GM18951 (cell line): ENCODE data around the gene HS3ST3B1.

ENCODE experiments used
- POLR2A ChIP-seq: IDR thresholded peaks from 4 replicates; pipeline ENCODE4 v1.6.1; 2011; ENCODE audit warnings: mild to moderate bottlenecking; ENCODE audit not compliant: insufficient read length, insufficient read depth; ENCODE audit errors: extremely low read depth
- in situ Hi-C: fragments of 300-500 bp; cut with MboI; formaldehyde crosslinking; loops from one replicate; pipeline ENCODE4 v1.12.0; 2022; ENCODE audit warnings: low sequenced_read_pairs, mixed read lengths, inconsistent platforms; ENCODE audit not compliant: unreplicated experiment

The HS3ST3B1 gene

GRCh38 chr17:14320098-14320497 lies 19.2 kb downstream of the HS3ST3B1 start:
- TF ChIP-seq POLR2A = no peak
- in situ Hi-C loops = loop anchor here (25.0 kb wide), 1 partner anchor 733 kb away; no protein-coding TSS in a partner anchor

DNA sequence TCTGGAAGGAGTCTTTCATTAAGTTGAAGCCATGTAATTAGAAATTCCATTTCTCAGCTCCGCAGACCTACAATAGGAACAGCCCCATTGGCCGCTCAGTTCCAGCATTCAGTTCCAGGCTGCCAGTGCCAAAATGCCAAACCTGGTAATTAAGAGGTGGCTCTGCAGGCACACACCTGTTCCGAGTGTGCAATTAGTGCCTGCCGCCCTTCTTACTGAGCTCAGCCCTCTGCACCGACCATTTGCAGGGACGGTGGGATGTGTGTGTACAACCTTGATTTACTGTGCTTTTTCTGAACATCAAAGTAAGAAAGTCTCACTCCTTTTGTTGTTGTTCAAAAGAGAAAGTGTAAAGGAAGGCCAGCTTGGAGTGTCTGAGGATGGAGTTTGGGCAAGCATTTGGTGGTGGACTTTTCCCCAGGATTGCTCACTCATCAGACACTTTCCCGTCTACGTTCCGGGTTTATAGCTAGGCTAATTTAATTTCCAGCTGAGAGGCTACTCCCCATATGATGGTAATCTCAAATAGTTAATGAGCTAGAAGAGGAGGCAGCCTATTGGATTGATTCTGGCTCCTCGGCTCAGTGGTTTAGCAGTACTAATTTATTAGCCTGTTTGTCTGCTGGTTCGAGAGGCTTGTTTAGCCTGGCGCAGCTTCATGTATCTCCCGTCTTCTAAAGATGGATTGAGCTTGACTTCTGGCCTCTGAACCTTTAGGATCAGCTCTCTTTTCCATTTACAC lies 20.0 kb downstream of the HS3ST3B1 start:
- in situ Hi-C loops = loop anchor here (25.0 kb wide), 1 partner anchor 734 kb away; no protein-coding TSS in a partner anchor
- no peak for TF ChIP-seq POLR2A

GRCh38 chr17:14321476-14321949 lies 20.6 kb downstream of the HS3ST3B1 start:
- in situ Hi-C loops = loop anchor here (25.0 kb wide), 1 partner anchor 734 kb away; no protein-coding TSS in a partner anchor
- TF ChIP-seq POLR2A = no peak

DNA sequence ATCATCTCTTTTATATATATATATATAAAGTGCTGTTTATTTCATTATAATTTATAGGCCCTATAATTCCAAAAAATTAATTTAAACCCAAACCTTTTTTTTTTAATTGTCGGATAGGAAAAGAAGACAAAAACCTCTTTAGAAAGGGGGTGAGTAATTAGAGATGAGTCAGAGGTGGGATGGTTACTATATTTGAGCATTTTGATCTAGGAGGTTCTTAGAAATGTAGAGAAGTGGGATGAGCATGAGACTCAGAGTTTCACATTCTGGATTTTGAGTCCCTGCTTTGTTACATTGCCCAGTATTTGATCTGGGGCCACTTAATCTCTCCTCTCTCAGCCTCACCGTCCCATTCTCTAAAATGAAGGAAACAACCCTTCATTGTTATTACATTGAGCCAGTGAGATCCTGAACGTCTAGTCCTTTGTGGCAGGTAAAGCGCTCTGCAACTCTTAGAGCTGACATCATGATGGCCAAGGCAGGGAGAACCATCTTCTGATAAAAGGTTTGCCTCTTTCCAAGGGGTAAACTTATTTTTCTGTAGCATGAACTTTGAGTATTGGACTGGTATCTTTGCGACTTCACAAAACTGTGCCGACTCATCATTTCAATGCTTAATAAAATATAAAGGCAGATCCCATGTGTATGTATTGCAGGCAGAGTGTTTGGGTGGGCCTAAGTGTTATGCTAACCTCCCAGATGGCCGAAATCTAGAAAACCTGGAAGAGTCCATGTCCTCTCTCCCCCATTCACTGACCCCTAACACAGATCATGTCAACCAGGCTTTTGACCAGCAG lies 21.3 kb downstream of the HS3ST3B1 start:
- in situ Hi-C loops = loop anchor here (25.0 kb wide), 1 partner anchor 735 kb away; no protein-coding TSS in a partner anchor
- no peak for TF ChIP-seq POLR2A

DNA sequence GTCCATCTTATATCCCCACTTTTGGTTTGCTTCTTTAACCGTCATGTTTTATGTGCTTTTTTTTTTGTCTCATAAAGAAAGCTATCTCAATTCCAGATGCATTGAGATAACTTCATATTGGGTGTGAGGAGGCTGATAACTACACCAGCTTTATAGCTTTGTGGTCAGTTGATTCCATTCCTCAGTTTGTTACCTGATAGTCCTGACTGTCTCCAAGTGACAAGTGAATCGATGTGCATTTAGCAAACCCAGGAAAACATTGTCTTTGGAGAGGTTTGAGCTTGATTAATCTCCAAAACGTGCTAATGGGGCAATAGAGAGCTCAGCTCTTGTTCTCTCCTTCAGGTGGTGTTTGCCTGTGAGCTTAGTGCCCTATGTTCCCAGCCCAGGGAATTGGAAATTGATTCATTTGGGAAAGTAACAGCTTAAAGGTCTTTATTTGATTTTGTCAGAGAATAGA lies 22.7 kb downstream of the HS3ST3B1 start:
- TF ChIP-seq POLR2A = no peak
- in situ Hi-C loops = loop anchor here (25.0 kb wide), 1 partner anchor 736 kb away; no protein-coding TSS in a partner anchor

DNA sequence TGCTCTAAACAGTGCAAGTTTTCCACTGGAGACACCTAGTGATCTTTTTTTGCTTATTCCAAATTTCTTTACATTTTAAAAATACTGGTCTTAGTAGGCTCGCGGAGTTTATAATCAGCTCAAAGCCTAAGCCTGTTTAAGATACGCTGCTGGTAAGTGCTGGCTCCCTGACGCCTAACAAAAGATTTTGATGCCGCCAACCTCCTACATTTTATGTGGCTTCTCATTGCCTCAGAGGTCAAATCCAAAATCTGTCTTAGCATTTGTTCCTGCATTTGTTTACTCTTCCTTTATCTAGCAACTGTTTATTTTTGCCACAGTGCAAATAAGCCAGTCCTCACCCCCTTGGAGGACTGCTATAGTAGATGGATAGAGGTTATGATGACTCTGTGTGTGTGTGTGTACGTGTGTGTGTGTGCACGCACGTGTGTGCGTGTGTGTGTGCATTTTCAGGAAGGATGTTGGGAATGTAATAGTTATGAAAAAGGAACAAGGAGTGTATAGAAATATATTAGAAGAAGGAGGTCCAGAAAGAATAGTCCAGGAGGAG lies 24.8 kb downstream of the HS3ST3B1 start:
- TF ChIP-seq POLR2A = no peak
- in situ Hi-C loops = no loop called here

DNA sequence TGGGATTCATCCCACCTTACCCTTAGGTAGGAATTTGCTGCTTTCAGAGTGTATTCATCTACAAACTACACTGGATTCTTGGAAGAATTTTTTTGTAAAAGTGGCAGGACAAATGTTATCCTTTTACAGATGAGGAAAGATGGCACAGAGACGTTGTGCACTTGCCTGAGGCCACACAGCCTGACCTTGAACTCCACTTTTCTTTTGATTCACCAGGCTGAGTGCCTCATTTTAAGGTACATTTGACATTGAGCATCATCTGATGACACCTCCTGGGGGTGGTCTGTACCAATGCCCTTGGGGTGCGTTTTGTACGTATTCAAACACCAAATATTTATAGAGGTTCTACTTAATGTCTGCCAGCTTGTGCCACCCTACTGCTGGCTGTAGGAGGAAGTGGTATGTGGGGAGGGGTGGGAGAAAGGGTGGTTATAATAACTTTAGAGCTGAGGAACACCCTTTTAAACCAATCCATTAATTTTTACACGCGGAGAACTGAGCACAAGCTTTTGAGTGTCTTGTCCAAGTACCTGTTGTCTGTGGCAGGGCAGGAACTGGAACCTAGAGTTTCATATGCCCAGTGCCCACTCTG lies 29.1 kb downstream of the HS3ST3B1 start:
- TF ChIP-seq POLR2A = no peak
- in situ Hi-C loops = no loop called here

DNA sequence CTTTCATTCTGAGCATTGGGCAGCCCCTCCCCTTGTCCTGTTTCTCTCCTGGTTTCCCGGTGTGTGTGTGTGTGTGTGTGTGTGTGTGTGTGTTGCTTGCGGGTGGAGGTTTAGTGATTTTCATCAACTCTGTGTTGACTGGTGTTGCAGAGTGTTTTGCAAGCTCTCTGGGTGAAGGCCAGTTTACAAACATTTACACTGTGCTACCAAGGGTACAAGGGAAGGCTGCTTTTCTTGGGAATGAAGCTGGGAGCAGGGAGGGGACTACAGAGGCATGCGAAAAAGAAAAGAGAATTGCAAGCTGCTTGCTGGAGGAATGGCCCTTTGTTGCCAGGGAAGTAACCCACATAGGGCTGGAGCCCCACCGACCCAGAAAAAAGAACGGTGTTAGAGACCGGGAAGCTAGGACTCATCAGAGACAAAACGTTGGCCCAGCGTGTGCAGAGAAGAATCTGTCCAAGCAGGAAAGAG lies 29.6 kb downstream of the HS3ST3B1 start:
- in situ Hi-C loops = no loop called here
- no peak for TF ChIP-seq POLR2A

GRCh38 chr17:14331225-14331981 lies 30.5 kb downstream of the HS3ST3B1 start:
- TF ChIP-seq POLR2A = no peak
- in situ Hi-C loops = no loop called here

DNA sequence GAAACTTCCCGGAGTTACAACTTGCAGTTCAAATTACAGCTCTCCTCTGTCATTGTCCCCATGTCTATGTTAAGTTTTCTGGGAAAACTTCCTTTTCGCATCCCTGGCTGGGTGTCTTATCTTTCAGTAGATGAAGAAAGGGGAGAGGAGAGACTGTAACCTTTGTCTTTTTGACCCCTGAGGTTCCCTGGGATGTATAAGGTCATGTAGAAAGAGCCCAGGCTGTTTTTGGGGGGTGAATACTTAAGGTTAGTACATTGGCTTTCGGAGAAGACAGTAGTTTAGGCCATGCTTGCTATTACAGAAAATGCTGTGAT lies 31.1 kb downstream of the HS3ST3B1 start:
- no peak for TF ChIP-seq POLR2A
- in situ Hi-C loops = no loop called here

GRCh38 chr17:14332331-14332730 lies 31.4 kb downstream of the HS3ST3B1 start:
- in situ Hi-C loops = no loop called here
- no peak for TF ChIP-seq POLR2A

DNA sequence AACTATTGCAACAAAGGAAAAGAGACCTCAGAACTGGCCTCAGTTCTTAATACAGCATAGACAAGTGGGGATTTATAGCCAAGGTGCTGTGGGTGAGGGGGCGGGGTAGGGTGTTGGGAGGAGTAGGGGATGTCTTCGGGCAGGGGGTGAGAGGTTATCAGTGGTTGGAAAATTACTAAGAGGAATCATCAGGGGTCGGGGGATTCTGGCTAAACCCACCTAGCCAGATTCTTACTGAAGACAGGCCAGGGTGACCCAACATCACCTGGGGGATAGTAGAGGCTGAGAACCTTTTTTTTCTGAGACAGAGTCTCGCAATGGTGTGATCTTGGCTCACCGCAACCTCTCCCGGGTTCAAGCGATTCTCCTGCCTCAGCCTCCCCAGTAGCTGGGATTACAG lies 32.6 kb downstream of the HS3ST3B1 start:
- in situ Hi-C loops = no loop called here
- no peak for TF ChIP-seq POLR2A
